MCF 10A (cell line): ENCODE results near the gene OR10H1. TPM values are rescaled to one million over a fixed set of nuclear protein-coding genes. Genes with fewer than 3 reads are reported as not detected.
"Not testable (repeated sequence)": the region's sequence is repeated elsewhere in the genome, so short reads cannot be mapped to it uniquely, and the experiment has no call there.

ENCODE experiments used
- BruUV-seq: library from RNA; stranded (reverse); fragments of 400-500 nt; replicated peaks from 2 replicates; lab custom pipeline; 2021; lab: Mats Ljungman, UMichigan
- CTCF ChIA-PET: fragments of 300-600 bp; sonication (Branson Sonifier 250); formaldehyde crosslinking; extraction: SDS; loops from one replicate; lab custom pipeline; 2021; ENCODE audit warnings: antibody characterized with exemption, inconsistent platforms; lab: Yijun Ruan, JAX
- POLR2A ChIA-PET: fragments of 300-600, 350-650 bp; sonication (Branson Sonifier 250); formaldehyde crosslinking; extraction: SDS; loops from one replicate; lab custom pipeline; 2020; ENCODE audit warnings: antibody characterized with exemption, inconsistent platforms; lab: Yijun Ruan, JAX
- DNase-seq: peaks from one replicate; pipeline ENCODE4 v3.0.0-alpha.2; 2018; ENCODE audit not compliant: unreplicated experiment
- H3K27ac Mint-ChIP-seq: one replicate; pipeline ENCODE4 v1.8.0; 2022; ENCODE audit warnings: mild to moderate bottlenecking, low read depth, mixed read lengths; ENCODE audit not compliant: unreplicated experiment
- H3K27me3 Mint-ChIP-seq: one replicate; pipeline ENCODE4 v1.8.0; 2022; ENCODE audit warnings: mixed read lengths; ENCODE audit not compliant: insufficient read depth, unreplicated experiment
- H3K36me3 Mint-ChIP-seq: one replicate; pipeline ENCODE4 v1.8.0; 2022; ENCODE audit warnings: mild to moderate bottlenecking, moderate library complexity, mixed read lengths; ENCODE audit not compliant: insufficient read depth, unreplicated experiment
- H3K4me1 Mint-ChIP-seq: one replicate; pipeline ENCODE4 v1.8.0; 2022; ENCODE audit warnings: mixed read lengths; ENCODE audit not compliant: insufficient read depth, unreplicated experiment
- H3K4me3 Mint-ChIP-seq: one replicate; pipeline ENCODE4 v1.8.0; 2022; ENCODE audit warnings: mild to moderate bottlenecking, moderate library complexity, mixed read lengths; ENCODE audit not compliant: unreplicated experiment
- H3K9me3 Mint-ChIP-seq: one replicate; pipeline ENCODE4 v1.8.0; 2022; ENCODE audit warnings: mixed read lengths; ENCODE audit not compliant: unreplicated experiment
- intact Hi-C: fragments of 100-400 bp; cut with micrococcal nuclease; formaldehyde crosslinking; loops from 2 replicates; pipeline ENCODE4 v1.14.1; 2022
- total RNA-seq: library from RNA; stranded (reverse); gene quantifications from 2 replicates; pipeline ENCODE4 v1.2.3, GENCODE V29; 2022
- TF ChIP-seq, protein P1 (sequence below): fragments of 200-600 bp; IDR thresholded peaks from one replicate; pipeline ENCODE4 v1.8.0; 2022; ENCODE audit warnings: antibody characterized with exemption, mild to moderate bottlenecking; ENCODE audit not compliant: unreplicated experiment

OR10H1 gene
- total RNA-seq, 1 experiment from 2014 or later = not detected

DNA sequence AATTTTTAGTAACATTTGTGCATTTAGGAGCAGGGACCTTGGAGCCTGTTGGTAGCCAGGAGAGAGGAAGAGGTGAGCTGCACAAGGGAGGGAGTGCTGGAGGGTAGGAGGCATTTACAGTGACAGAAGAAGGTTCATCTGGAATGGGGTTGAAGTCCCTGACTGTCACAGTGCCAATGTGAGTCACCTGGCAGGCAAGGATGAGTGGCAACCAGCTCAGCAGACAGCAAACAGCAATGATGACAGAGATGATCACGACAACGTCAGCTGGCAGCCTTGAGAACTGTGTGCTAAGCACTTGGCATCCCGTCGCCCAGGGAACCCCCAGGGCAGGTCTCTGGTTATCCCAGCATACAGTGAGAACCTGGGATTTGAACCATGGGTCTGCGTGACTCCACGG, 25.4 kb downstream of the OR10H1 start:
- Mint-ChIP-seq H3K27ac (no peak overlapping the region), H3K9me3 (peaks cover 26% of the 10 kb centered on the region), H3K36me3 (no peaks in the 10 kb centered on the region), H3K4me1 (no peaks in the 10 kb centered on the region), H3K27me3 (no peaks in the 10 kb centered on the region), H3K4me3 (no peak overlapping the region)
- CTCF ChIA-PET = no interaction called here
- BruUV-seq = no TSS peak
- intact Hi-C loops = no loop called here
- POLR2A ChIA-PET = interaction anchor here (0.6 kb wide), 1 partner anchor 17 kb away, joined by 4 read pairs; no protein-coding TSS in a partner anchor
- DNase-seq = no peak
- TF ChIP-seq, protein P1, sequence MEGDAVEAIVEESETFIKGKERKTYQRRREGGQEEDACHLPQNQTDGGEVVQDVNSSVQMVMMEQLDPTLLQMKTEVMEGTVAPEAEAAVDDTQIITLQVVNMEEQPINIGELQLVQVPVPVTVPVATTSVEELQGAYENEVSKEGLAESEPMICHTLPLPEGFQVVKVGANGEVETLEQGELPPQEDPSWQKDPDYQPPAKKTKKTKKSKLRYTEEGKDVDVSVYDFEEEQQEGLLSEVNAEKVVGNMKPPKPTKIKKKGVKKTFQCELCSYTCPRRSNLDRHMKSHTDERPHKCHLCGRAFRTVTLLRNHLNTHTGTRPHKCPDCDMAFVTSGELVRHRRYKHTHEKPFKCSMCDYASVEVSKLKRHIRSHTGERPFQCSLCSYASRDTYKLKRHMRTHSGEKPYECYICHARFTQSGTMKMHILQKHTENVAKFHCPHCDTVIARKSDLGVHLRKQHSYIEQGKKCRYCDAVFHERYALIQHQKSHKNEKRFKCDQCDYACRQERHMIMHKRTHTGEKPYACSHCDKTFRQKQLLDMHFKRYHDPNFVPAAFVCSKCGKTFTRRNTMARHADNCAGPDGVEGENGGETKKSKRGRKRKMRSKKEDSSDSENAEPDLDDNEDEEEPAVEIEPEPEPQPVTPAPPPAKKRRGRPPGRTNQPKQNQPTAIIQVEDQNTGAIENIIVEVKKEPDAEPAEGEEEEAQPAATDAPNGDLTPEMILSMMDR = no peak

DNA sequence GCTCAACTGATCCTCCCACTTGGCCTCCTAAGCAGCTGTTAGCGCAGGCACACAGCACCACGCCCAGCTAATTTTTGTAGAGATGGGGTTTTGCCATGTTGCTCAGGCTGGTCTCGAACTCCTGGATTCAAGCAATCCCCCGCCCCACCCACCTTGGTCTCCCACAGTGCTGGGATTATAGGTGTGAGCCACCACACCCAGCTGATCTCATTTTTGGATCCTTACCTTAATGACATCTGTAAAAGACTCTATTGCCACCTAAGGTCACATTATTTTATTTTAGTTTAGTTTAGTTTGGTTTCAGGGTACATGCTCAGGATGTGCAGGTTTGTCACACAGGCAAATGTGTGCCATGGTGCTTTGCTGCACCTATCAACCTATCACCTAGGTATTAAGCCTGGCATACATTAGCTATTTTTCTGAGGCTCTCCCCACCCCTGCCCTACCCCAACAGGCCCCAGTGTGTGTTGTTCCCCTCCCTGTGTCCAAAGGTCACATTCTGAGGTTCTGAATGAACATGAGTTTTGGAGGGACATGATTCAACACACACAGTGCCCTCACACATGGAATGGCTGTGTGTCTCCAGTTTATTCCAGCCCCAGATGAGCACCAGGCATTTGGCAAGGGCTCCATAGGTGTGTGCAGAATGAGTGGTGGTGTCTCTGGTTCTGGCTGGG, 26.7 kb downstream of the OR10H1 start:
- intact Hi-C loops = no loop called here
- BruUV-seq = no TSS peak
- POLR2A ChIA-PET = interaction anchor here (0.6 kb wide), 1 partner anchor 48 kb away, joined by 3 read pairs; no protein-coding TSS in a partner anchor
- no peaks in the 10 kb centered on the region for H3K27me3 Mint-ChIP-seq
- no peak for DNase-seq
- peaks cover 15% of the 10 kb centered on the region for H3K9me3 Mint-ChIP-seq
- no peaks in the 10 kb centered on the region for H3K4me1 Mint-ChIP-seq
- H3K27ac Mint-ChIP-seq = no peak overlapping the region
- CTCF ChIA-PET = interaction anchor here (0.5 kb wide), 1 partner anchor 21 kb away, joined by 4 read pairs; no protein-coding TSS in a partner anchor
- TF ChIP-seq, protein P1 = no peak
- no peak overlapping the region for H3K4me3 Mint-ChIP-seq
- no peaks in the 10 kb centered on the region for H3K36me3 Mint-ChIP-seq

DNA sequence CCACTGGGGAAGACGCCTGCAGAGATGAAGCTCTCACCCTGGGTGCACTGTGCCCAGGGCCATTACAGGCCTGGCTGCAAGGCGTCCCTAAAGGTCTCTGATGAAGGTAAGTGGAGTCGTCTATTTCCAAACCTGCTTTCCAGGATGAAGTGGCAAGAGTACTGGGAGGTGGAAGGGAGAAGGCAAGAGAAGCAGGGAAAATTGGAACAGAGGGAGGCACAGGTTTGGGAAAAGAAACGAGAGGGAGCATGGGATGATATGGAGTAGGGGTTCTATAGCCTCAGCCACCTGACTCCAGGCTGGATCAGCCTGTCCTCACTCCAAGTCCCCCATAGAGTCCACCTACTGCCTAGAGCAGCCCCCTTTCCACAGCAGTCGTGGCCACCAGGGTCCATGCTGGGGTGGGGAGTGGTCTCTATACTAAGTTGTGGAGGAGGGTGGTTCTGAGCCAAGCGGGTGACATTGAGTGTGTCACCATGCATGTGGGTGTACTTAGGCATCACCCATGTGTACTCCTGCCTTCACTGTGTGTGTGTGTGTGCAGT, 27.8 kb downstream of the OR10H1 start, which contains the start of gene OR10H5:
TSS of gene OR10H5 (plus strand) at position 51 of the 545 bp plus-strand sequence. CDS start 6,388 bp downstream, outside the sequence.
- POLR2A ChIA-PET = no interaction called here
- Mint-ChIP-seq H3K4me3 (no peak within 1 kb of the TSS), H3K9me3 (peaks cover 15% of the 10 kb centered on the region), H3K27ac (no peak within 1 kb of the TSS), H3K4me1 (no peaks in the 10 kb centered on the region), H3K27me3 (no peaks in the 10 kb centered on the region), H3K36me3 (no peaks in the 10 kb centered on the region)
- CTCF ChIA-PET = no interaction called here
- DNase-seq = no peak
- intact Hi-C loops = no loop called here
- BruUV-seq = no TSS peak
- TF ChIP-seq, protein P1 = no peak

DNA sequence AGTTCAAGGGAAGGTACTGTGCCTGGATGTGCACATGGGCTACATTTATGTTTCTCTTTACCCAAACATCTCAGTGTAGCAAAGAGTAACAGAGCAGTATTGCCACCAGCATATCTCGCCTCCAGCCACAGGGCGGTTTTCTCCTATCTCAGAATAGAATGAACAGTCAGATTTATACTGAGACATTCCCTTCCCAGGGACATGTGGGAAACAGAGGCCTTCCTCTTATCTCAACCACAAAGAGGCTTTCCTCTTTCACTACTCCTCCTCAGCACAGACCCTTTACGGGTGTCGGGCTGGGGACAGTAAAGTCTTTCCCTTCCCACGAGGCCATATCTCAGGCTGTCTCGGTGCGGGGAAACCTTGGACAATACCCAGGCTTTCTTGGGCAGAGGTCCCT, 32.6 kb downstream of the OR10H1 start:
- H3K4me1 Mint-ChIP-seq, CTCF ChIA-PET, BruUV-seq: not testable (repeated sequence)

More for the DNA sequence above, 32.6 kb downstream of the OR10H1 start:
- H3K27ac Mint-ChIP-seq, H3K4me3 Mint-ChIP-seq, intact Hi-C loops, H3K36me3 Mint-ChIP-seq, H3K27me3 Mint-ChIP-seq, DNase-seq, POLR2A ChIA-PET: not testable (repeated sequence)
- peaks cover 18% of the 10 kb centered on the region for H3K9me3 Mint-ChIP-seq
